ENCODE results near the gene ATP6V1B1.
A peak's percentile ranks its signal among the peaks of the same experiment; 100 is the strongest.
"Not testable (repeated sequence)": the region's sequence is repeated elsewhere in the genome, so short reads cannot be mapped to it uniquely, and the experiment has no call there.

Gene ATP6V1B1

GRCh38 chr2:71008342-71008741, 72.6 kb downstream of the ATP6V1B1 start:
- in situ Hi-C loops (cut with MboI; ENCODE audit: low sequenced_read_pairs, unreplicated experiment), result no loop called here
- peak; percentile 5 for DNase-seq (ENCODE audit: low spot score)
- TF ChIP-seq CTCF (IDR thresholded peaks at IDR 0.05; ENCODE audit: borderline replicate concordance, control extremely low read depth, extremely low read depth, insufficient read depth, missing control alignments), result no peak

GRCh38 chr2:71011786-71012185, 76.1 kb downstream of the ATP6V1B1 start:
- DNase-seq (ENCODE audit: low spot score); in situ Hi-C loops (cut with MboI; ENCODE audit: low sequenced_read_pairs, unreplicated experiment): not testable (repeated sequence)
